Dermis microvascular lymphatic vessel endothelial cell (primary cell): Measurements from ENCODE around the gene ETFB. TPM values are rescaled to one million over a fixed set of nuclear protein-coding genes. Genes with fewer than 3 reads are reported as not detected.

ENCODE experiments used
- DNase-seq, 2 donors: peaks; one replicate each; pipeline versions ENCODE4 v3.0.0 to v3.0.0-alpha.2; 2010; ENCODE audit warnings: low read depth in 2 of 2
- total RNA-seq: library from RNA; depleted of rRNA; stranded (reverse); fragments of >200 nt; gene quantifications from 2 replicates; pipeline ENCODE4 v1.2.1, GENCODE V29; 2014

The ETFB gene
- total RNA-seq, 1 donor from 2014 or later: 75.7 TPM

DNA sequence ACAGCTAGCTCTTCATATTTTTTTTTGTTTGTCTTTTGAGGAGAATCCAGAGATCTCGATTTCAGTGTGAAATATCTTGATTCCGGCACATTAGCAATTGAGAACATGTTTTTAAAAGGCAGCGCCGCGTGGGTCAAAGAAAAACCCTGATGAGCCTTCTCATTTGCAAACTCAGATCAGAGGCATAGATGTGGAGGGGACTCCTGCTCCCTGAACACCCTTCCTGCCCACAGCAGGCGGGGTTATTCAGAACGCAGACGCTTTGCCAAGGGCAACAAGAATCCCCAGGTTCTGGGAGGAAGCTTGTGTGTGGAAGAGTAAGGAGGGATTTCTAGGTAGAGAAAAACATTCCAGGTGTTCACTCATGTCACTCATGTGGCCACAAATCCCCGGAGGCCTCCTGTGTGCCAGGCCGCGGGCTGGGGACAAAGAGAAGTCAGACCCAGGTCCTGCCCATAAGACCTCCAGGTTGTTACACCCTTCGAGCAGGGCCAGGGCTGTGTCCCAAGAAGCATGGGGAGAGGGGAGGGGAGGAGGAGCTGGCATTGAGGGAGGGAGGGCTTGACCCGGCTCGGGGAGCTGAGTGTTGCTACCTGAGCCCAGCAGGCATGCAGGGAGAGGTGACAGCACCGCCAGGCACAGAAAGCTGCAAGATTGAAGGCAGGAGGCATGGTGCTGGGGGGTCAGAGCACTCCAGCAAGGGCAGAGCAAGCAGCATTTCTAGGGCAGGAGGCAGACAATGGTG, 70.6 kb downstream of the ETFB start:
- no peak for DNase-seq

Other genes with a start within 250 kb of the ETFB start
- gene SIGLEC9, start 241.5 kb downstream of the ETFB start, total RNA-seq: 0.26 and 0.38 TPM in 2 replicates
- under 0.01 TPM in 1 of 2 replicates, not detected in the other for gene SIGLEC7, start 224.1 kb downstream of the ETFB start, total RNA-seq
- gene CD33, start 141.3 kb downstream of the ETFB start, total RNA-seq: under 0.01 TPM in 1 of 2 replicates, not detected in the other
- gene SIGLECL1, start 115.3 kb downstream of the ETFB start, total RNA-seq: not detected in 2 replicates
- not detected in 2 replicates for gene IGLON5, start 54.7 kb downstream of the ETFB start, total RNA-seq
- gene VSIG10L, start 24.2 kb downstream of the ETFB start, total RNA-seq: 0.13 TPM in 2 replicates
- gene CLDND2, start 2.6 kb upstream of the ETFB start, total RNA-seq: not detected in 2 replicates
- gene NKG7, start 6.3 kb upstream of the ETFB start, total RNA-seq: not detected in 2 replicates
- not detected in 2 replicates for gene LIM2, start 21.6 kb upstream of the ETFB start, total RNA-seq
- gene C19orf84, start 24.2 kb upstream of the ETFB start, total RNA-seq: not detected in 2 replicates
- gene SIGLEC10, start 51.3 kb upstream of the ETFB start, total RNA-seq: not detected in 2 replicates
- gene SIGLEC8, start 92.1 kb upstream of the ETFB start, total RNA-seq: not detected in 2 replicates
- gene CEACAM18, start 112.2 kb upstream of the ETFB start, total RNA-seq: not detected in 2 replicates
- gene SIGLEC12, start 135.4 kb upstream of the ETFB start, total RNA-seq: not detected in 2 replicates
- gene SIGLEC6, start 165.3 kb upstream of the ETFB start, total RNA-seq: not detected in 2 replicates
- gene ZNF175, start 204.9 kb upstream of the ETFB start, total RNA-seq: 2.1 and 3.9 TPM in 2 replicates